NT2/D1 (cell line): Measurements from ENCODE around the gene MRC2.

Source experiments
- SUZ12 ChIP-seq: IDR thresholded peaks from 2 replicates; pipeline ENCODE4 v1.6.1; 2011; ENCODE audit not compliant: insufficient read length, insufficient read depth; ENCODE audit errors: extremely low read depth
- YY1 ChIP-seq: IDR thresholded peaks from 2 replicates; pipeline ENCODE4 v1.6.1; 2011; ENCODE audit not compliant: insufficient read length, insufficient read depth
- ZNF274 ChIP-seq: IDR thresholded peaks from 2 replicates; pipeline ENCODE4 v1.6.1; 2011; ENCODE audit warnings: mild to moderate bottlenecking, low read depth, low read length

GRCh38 chr17:62692721-62693431 is 65.4 kb downstream of the MRC2 start:
- TF ChIP-seq SUZ12 (no peak), YY1 (no peak), ZNF274 (no peak)
